ENCODE data around the gene SLC39A9.

The SLC39A9 gene

DNA sequence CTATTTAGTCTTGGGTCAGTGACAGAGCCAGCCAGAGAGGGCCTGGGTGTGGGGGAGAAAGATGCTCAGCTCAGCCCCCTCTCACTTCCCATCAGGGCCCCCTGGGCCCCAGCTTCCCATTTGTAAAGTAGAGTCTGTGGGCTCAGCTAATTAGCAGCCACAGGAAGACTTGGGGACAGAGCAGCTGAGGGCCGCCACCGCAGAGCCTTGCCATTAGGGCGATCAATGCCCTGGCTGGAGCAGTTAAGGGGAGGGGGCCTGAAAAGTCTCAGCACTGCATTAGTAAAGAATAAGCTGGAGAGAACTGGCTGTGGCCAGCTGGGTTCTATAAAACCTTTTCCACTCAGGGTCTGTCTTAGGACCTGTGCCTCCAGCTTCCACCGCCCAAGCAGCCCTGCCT, 88.7 kb downstream of the SLC39A9 start:
- TF ChIP-seq CTCF (IDR thresholded peaks at IDR 0.05; ENCODE audit: insufficient read depth, low read depth, low read length, missing control alignments), result no peak
- H3K4me3 ChIP-seq (ENCODE audit: low read depth, low read length), result no peak overlapping the region
- DNase-seq (ENCODE audit: low read depth), result no peak

GRCh38 chr14:69487771-69488170, 89.3 kb downstream of the SLC39A9 start:
- no peak for TF ChIP-seq CTCF (IDR thresholded peaks at IDR 0.05; ENCODE audit: insufficient read depth, low read depth, low read length, missing control alignments)
- no peak for DNase-seq (ENCODE audit: low read depth)
- no peak overlapping the region for H3K4me3 ChIP-seq (ENCODE audit: low read depth, low read length)

- no peak for DNase-seq (ENCODE audit: low read depth)
- no peak for TF ChIP-seq CTCF (IDR thresholded peaks at IDR 0.05; ENCODE audit: insufficient read depth, low read depth, low read length, missing control alignments)
- no peak overlapping the region for H3K4me3 ChIP-seq (ENCODE audit: low read depth, low read length)
These were observed 91.0 kb downstream of the SLC39A9 start for GRCh38 chr14:69489495-69489894.

DNA sequence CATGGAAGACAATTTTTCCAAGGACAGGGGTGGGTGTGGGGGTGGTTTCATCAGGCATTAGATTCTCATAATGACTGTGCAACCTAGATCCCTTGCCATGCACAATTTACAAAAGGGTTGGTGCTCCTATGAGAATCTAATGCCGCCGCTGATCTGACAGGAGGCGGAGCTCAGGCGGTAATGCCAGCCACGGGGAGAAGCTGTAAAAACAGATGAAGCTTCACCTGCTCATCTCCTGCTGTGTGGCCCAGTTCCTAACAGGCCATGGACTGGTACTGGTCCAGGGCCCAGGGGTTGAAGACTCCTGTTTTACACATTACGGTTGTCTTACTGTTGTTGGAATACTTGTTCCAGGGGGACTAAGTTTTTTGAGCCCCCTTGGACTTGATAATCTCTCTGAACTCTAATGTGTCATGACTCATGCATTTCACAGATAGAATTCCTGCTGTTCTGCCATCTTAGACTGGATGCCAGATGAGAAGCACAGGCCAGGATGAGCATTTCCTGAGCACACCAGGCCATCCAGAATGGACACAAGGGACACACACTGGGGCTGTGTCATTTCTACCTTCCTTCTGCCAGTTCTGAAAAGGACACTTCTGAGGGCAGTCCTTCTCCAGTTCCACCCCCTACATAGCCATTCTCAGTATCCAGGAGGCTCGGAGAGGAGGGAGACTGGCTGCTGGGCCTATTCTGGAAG, 91.9 kb downstream of the SLC39A9 start:
- no peak overlapping the region for H3K4me3 ChIP-seq (ENCODE audit: low read depth, low read length)
- no peak for DNase-seq (ENCODE audit: low read depth)
- no peak for TF ChIP-seq CTCF (IDR thresholded peaks at IDR 0.05; ENCODE audit: insufficient read depth, low read depth, low read length, missing control alignments)

DNA sequence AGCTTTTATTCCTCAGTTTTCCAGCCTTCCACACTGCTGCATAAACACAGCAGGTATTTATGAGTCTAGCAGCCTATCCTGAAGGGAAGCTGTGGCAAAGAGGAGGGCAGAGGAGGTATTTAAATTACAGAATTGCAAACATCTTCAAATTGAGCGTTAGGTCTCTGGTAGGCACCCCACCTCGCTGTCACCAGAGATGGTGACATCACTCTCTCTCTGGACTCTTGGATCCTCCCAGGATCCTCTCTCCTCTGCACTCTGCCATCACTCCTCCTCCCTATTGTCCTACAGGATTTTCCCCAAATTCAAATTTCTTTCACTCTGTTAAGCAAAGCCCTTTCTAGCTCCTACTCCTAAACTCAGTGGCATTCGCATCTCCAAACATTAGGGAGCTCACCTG, 92.7 kb downstream of the SLC39A9 start:
- no peak for DNase-seq (ENCODE audit: low read depth)
- no peak for TF ChIP-seq CTCF (IDR thresholded peaks at IDR 0.05; ENCODE audit: insufficient read depth, low read depth, low read length, missing control alignments)

DNA sequence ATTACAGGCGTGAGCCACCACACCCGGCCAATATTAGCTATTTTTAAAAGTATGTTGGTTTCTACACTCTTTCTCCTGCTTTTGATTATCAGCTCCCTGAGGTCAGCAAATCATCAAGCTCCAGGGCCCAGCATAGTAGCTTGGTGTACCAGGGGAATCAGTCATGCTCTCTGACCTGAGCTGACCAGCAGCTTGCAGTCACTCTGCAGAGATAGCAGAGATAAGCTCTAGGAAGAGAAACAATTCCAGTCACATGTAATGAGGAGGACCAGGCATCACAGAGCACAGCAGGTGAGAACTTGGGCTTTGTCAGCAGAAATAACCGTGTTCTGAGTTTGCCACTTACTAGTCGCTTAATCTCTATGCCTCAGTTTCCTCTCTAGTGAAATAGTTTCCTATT, 94.5 kb downstream of the SLC39A9 start:
- H3K4me3 ChIP-seq (ENCODE audit: low read depth, low read length), result no peak overlapping the region
- TF ChIP-seq CTCF (IDR thresholded peaks at IDR 0.05; ENCODE audit: insufficient read depth, low read depth, low read length, missing control alignments), result no peak
- DNase-seq (ENCODE audit: low read depth), result no peak

More for the DNA sequence above, 92.7 kb downstream of the SLC39A9 start:
- H3K4me3 ChIP-seq (ENCODE audit: low read depth, low read length), result no peak overlapping the region

- no peak for DNase-seq (ENCODE audit: low read depth)
- no peak overlapping the region for H3K4me3 ChIP-seq (ENCODE audit: low read depth, low read length)
- TF ChIP-seq CTCF (IDR thresholded peaks at IDR 0.05; ENCODE audit: insufficient read depth, low read depth, low read length, missing control alignments), result no peak
These were observed 95.3 kb downstream of the SLC39A9 start for GRCh38 chr14:69493791-69494190.

All from GM12865 (cell line).